ENCODE data around the gene FMN1. TPM values are rescaled to one million over a fixed set of nuclear protein-coding genes. Genes with fewer than 3 reads are reported as not detected.
A peak's percentile ranks its signal among the peaks of the same experiment; 100 is the strongest.

FMN1 gene
- total and polyA plus RNA-seq, 10 of the 15 experiments (the other 5 are each of a cell fraction or from before 2014, with no cell fraction given), result 0.05 to 0.16 (median 0.08) TPM; not detected in 4

DNA sequence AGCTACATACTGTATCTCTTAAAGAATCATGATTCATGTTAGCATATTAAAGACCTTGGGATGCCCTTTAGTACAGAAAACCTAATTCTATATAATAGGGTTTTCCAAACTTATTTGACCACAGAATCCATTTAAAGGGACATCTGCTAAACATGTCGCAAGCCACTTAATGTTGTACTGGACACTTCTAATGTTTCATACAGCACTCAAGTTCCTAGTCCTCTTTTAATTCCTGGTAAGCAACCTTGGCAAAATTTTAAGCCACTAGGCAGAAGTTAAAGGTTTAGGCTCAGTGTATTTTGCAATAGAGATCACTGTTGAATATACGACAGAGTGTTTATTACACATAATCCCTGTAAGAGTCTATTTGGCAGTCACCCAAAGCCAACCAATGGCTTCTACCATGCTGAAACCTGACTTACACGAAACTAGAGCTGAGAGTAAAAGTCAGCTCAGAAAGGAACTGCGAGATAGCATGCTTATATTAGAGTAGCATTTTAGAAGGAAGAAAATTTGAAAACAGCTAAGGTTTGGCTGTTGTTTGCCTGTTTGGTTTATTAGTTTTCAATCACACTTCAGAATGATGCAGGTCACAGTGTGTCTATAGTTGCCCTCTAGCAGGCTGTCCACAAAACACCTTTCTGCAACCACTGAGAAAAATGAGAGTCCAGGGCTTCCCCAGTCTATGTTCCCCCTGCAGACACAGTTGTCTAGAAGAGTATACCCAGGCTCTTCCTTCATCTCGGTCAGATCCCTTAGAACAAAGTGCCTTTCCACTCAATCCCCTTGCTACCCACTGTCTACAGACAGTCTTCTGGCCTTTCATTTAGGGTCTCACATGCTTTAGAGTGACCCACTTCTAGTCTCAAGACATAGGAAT is 104.4 kb downstream of the FMN1 start:
- ATAC-seq (no peak), FAIRE-seq (peak; percentile 47), DNase-seq (ENCODE audit: low read depth, low spot score) (no peak)
- WGBS (ENCODE audit: insufficient coverage, insufficient replicate concordance, low lambda C conversion rate, missing lambda C conversion rate), result 17% methylated on average over 5 of the region's 5 CpGs
- H2AFZ ChIP-seq (ENCODE audit: control insufficient read depth, low read depth, low read length), result no peak overlapping the region
- SMC1A ChIA-PET (ENCODE audit: uncharacterized antibody, unreplicated experiment), result interaction anchor here (0.6 kb wide), 1 partner anchor 599 kb away, joined by 3 read pairs; no protein-coding TSS in a partner anchor
- H3K79me2 ChIP-seq (ENCODE audit: control insufficient read depth, insufficient read depth, low read length), result no peaks in the 10 kb centered on the region
- no peak overlapping the region for H3K4me3 ChIP-seq
- H3K9me3 ChIP-seq (replicated peaks; ENCODE audit: control insufficient read depth, insufficient read depth, low read length), result no peaks in the 10 kb centered on the region
- CTCF ChIA-PET, result interaction anchor here (0.9 to 1.8 kb wide), 3 partner anchors 9 to 42 kb away, joined by 3 to 5 read pairs (median 3); no protein-coding TSS in a partner anchor
- no peak overlapping the region for H3K4me2 ChIP-seq (ENCODE audit: control insufficient read depth, insufficient read depth)
- no peaks in the 10 kb centered on the region for H4K20me1 ChIP-seq (ENCODE audit: control insufficient read depth, insufficient read depth)
- no peak overlapping the region for H3K27ac ChIP-seq (ENCODE audit: control insufficient read depth, insufficient read depth)
- POLR2A ChIA-PET, result no interaction called here
- TF ChIP-seq TBL1XR1 (IDR thresholded peaks at IDR 0.05; ENCODE audit: low read depth, low read length) (no peak), MEF2B (IDR thresholded peaks at IDR 0.05; ENCODE audit: partially characterized antibody, poor library complexity, severe bottlenecking) (no peak), HSF1 (IDR thresholded peaks at IDR 0.05; ENCODE audit: low read depth, low read length) (no peak), TCF12 (IDR thresholded peaks at IDR 0.05; ENCODE audit: low read depth, low read length) (no peak)
- H3K27me3 ChIP-seq (replicated peaks in 1 of 2; ENCODE audit: control insufficient read depth in 2 of 2, insufficient read depth in 2 of 2, low read length in 1 of 2), result peaks cover 0 to 5% of the 10 kb centered on the region in 2 experiments; a peak in 3 of 4 replicates
- in situ Hi-C loops (cut with MboI), result loop anchor here (5.0 to 10.0 kb wide), 2 partner anchors 37 to 605 kb away; no protein-coding TSS in a partner anchor
- no TSS peak for BruUV-seq (replicated peaks)
- H3K9ac ChIP-seq (ENCODE audit: control insufficient read depth, insufficient read depth, low read length), result no peak overlapping the region
- RAD21 ChIA-PET (ENCODE audit: unreplicated experiment), result no interaction called here
- no peaks in the 10 kb centered on the region for H3K4me1 ChIP-seq (ENCODE audit: control insufficient read depth, insufficient read depth, low read length)
- H3K36me3 ChIP-seq (ENCODE audit: control insufficient read depth in 2 of 2, insufficient read depth in 2 of 2, low read length in 1 of 2), result no peaks in the 10 kb centered on the region
- intact Hi-C loops (cut with micrococcal nuclease; ENCODE audit: unreplicated experiment), result loop anchor here (5.0 to 10.0 kb wide), 4 partner anchors 42 to 612 kb away; no protein-coding TSS in a partner anchor

Measured in GM12878 (cell line).